T-cell (primary cell): ENCODE data around the gene ATF6B. TPM values are rescaled to one million over a fixed set of nuclear protein-coding genes. Genes with fewer than 3 reads are reported as not detected.
"Not testable (repeated sequence)": the region's sequence is repeated elsewhere in the genome, so short reads cannot be mapped to it uniquely, and the experiment has no call there.

Experiments used
- ATAC-seq, 4 experiments: fragments of 200-7000 bp in 3 of 4; fragments of 150-1000 bp in 1 of 4; cut with Tn5 transposase; replicated peaks in 1 of 4; 1 replicate in 3 of 4; 2 replicates in 1 of 4; pipeline ENCODE4 v1.10.0; 2021; ENCODE audit warnings: moderate library complexity in 3 of 4, mild to moderate bottlenecking in 2 of 4, moderate number of reproducible peaks in 1 of 4
- CTCF ChIA-PET, 2 donors: fragments of 300-600 bp; sonication (Branson Sonifier 250); formaldehyde crosslinking; loops; one replicate each; lab custom pipeline; 2022; ENCODE audit warnings: antibody characterized with exemption in 2 of 2; lab: Charles Lee
- POLR2A ChIA-PET, 2 donors: fragments of 300-600 bp; sonication (Branson Sonifier 250); formaldehyde crosslinking; loops; one replicate each; lab custom pipeline; 2022; ENCODE audit warnings: antibody characterized with exemption in 2 of 2; lab: Charles Lee
- DNase-seq, 35 experiments: peaks; one replicate each; pipeline versions ENCODE4 v3.0.0 to v3.0.0-alpha.2; 2013 to 2023
- H3K27ac ChIP-seq: one replicate; pipeline ENCODE4 v1.5.1; 2013; ENCODE audit warnings: low read length
- H3K27me3 ChIP-seq, 2 experiments: replicated peaks in 1 of 2; 1 replicate in 1 of 2; 2 replicates in 1 of 2; pipeline versions ENCODE4 v1.6.1 to v1.7.0; 2013; ENCODE audit warnings: low read length in 1 of 2, mixed read lengths in 1 of 2; ENCODE audit not compliant: control insufficient read depth in 2 of 2, insufficient read depth in 2 of 2; ENCODE audit errors: extremely low read depth in 1 of 2
- H3K36me3 ChIP-seq, 2 donors: 1 replicate in 1 of 2; 2 replicates in 1 of 2; pipeline versions ENCODE4 v1.6.1 to v1.7.0; 2013; ENCODE audit warnings: low read length in 1 of 2; ENCODE audit not compliant: control insufficient read depth in 2 of 2, insufficient read depth in 1 of 2; ENCODE audit errors: extremely low read depth in 1 of 2
- H3K4me1 ChIP-seq, 2 experiments: 1 replicate in 1 of 2; 2 replicates in 1 of 2; pipeline versions ENCODE4 v1.6.1 to v1.7.0; 2013; ENCODE audit warnings: low read length in 2 of 2, mixed read lengths in 1 of 2; ENCODE audit not compliant: insufficient read depth in 2 of 2, control insufficient read depth in 1 of 2; ENCODE audit errors: extremely low read depth in 1 of 2
- H3K4me3 ChIP-seq, 2 donors: 1 replicate in 1 of 2; 2 replicates in 1 of 2; pipeline versions ENCODE4 v1.5.1 to v1.7.0; 2013; ENCODE audit warnings: mild to moderate bottlenecking in 2 of 2, low read length in 1 of 2, moderate library complexity in 1 of 2; ENCODE audit not compliant: control insufficient read depth in 1 of 2; ENCODE audit errors: extremely low read depth in 1 of 2
- H3K9me3 ChIP-seq: 2 replicates; pipeline ENCODE4 v1.7.0; 2013
- H3K27ac Mint-ChIP-seq, 2 donors: one replicate each; pipeline ENCODE4 v1.8.0; 2020 to 2021; ENCODE audit warnings: mild to moderate bottlenecking in 2 of 2, mixed read lengths in 2 of 2
- H3K27me3 Mint-ChIP-seq, 2 donors: one replicate each; pipeline ENCODE4 v1.8.0; 2021 to 2022; ENCODE audit warnings: mixed read lengths in 2 of 2
- H3K36me3 Mint-ChIP-seq: one replicate; pipeline ENCODE4 v1.8.0; 2021; ENCODE audit warnings: mixed read lengths
- H3K4me1 Mint-ChIP-seq, 3 donors: one replicate each; pipeline ENCODE4 v1.8.0; 2020 to 2022; ENCODE audit warnings: mixed read lengths in 3 of 3, mild to moderate bottlenecking in 1 of 3
- H3K4me3 Mint-ChIP-seq, 3 donors: one replicate each; pipeline ENCODE4 v1.8.0; 2020 to 2022; ENCODE audit warnings: mild to moderate bottlenecking in 3 of 3, mixed read lengths in 3 of 3, moderate library complexity in 3 of 3
- H3K9me3 Mint-ChIP-seq, 3 donors: one replicate each; pipeline ENCODE4 v1.8.0; 2020 to 2022; ENCODE audit warnings: mixed read lengths in 3 of 3
- WGBS: methylation state at CpG from one replicate; pipeline ENCODE4 v1.1.5; 2013; ENCODE audit warnings: missing lambda C conversion rate; ENCODE audit not compliant: insufficient coverage; 5-methylcytosine and 5-hydroxymethylcytosine counted together
- total RNA-seq, 35 experiments: library from RNA in 6 of 35; stranded (reverse) in 6 of 35; fragments of 120-200 nt in 1 of 35; gene quantifications; one replicate each; pipeline versions ENCODE4 v1.2.1 to v1.2.4 and lab custom pipeline; 2013 to 2026

ATF6B gene
- total RNA-seq, 5 donors from 2014 or later (not counting 1 experiment from before 2014, with no cell fraction given) = 106 to 151 (median 145) TPM

GRCh38 chr6:32146687-32147086 lies 18.6 kb upstream of the ATF6B start:
- no peaks in the 10 kb centered on the region for H3K9me3 Mint-ChIP-seq
- ChIA-PET CTCF (no interaction called here), POLR2A (no interaction called here)
- H3K36me3 Mint-ChIP-seq = no peaks in the 10 kb centered on the region
- peaks cover 6 to 40% of the 10 kb centered on the region in 2 donors for H3K27me3 Mint-ChIP-seq
- no peaks in the 10 kb centered on the region for H3K9me3 ChIP-seq
- H3K4me3 ChIP-seq = no peak overlapping the region
- no peak overlapping the region for H3K4me3 Mint-ChIP-seq
- 68% methylated on average over 4 of the region's 4 CpGs for WGBS
- peaks cover 29 to 36% (median 35%) of the 10 kb centered on the region in 3 donors for H3K4me1 Mint-ChIP-seq
- DNase-seq (no peak), ATAC-seq (no peak)
- no peak overlapping the region for H3K27ac ChIP-seq
- H3K4me1 ChIP-seq = peaks cover 0 to 35% of the 10 kb centered on the region in 2 experiments
- no peaks in the 10 kb centered on the region for H3K36me3 ChIP-seq
- no peak overlapping the region for H3K27ac Mint-ChIP-seq
- H3K27me3 ChIP-seq = peaks cover 5 to 38% of the 10 kb centered on the region in 2 experiments

- DNase-seq (no peak), ATAC-seq (no peak)
- H3K27ac Mint-ChIP-seq = no peak overlapping the region
- ChIA-PET CTCF (no interaction called here), POLR2A (no interaction called here)
- Histone ChIP-seq H3K27ac (no peak overlapping the region), H3K36me3 (no peaks in the 10 kb centered on the region), H3K9me3 (no peaks in the 10 kb centered on the region), H3K4me3 (no peak overlapping the region), H3K4me1 (peaks cover 0 to 31% of the 10 kb centered on the region in 2 experiments), H3K27me3 (peaks cover 5 to 36% of the 10 kb centered on the region in 2 experiments)
- peaks cover 28 to 34% (median 31%) of the 10 kb centered on the region in 3 donors for H3K4me1 Mint-ChIP-seq
- 100% methylated on average over 1 of the region's 1 CpG for WGBS
- no peaks in the 10 kb centered on the region for H3K36me3 Mint-ChIP-seq
- H3K4me3 Mint-ChIP-seq = no peak overlapping the region
- no peaks in the 10 kb centered on the region for H3K9me3 Mint-ChIP-seq
- H3K27me3 Mint-ChIP-seq = peaks cover 6 to 42% of the 10 kb centered on the region in 2 donors
Observed at GRCh38 chr6:32146287-32146686, 18.2 kb upstream of the ATF6B start.

DNA sequence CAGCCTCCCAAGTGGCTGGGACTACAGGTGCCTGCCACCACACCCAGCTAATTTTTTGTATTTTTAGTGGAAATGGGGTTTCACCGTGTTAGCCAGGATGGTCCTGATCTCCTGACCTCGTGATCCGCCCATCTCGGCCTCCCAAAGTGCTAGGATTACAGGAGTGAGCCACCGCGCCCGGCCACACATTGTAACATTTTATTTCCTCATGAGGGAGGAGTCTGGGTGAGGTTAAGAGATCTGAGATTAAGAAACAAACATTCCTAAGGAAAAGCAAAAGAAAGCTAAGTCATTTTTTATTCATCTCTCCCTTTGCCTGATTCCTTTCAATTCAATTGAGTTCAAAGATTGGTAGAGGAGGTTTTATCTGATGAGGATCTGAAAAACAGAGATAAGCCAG lies 16.2 kb upstream of the ATF6B start:
- WGBS = no CpG with 5 or more reads among the region's 7 CpGs
- not testable (repeated sequence) for DNase-seq, H3K27ac Mint-ChIP-seq, H3K4me3 ChIP-seq, H3K9me3 Mint-ChIP-seq, ATAC-seq, H3K36me3 ChIP-seq, H3K4me3 Mint-ChIP-seq, H3K36me3 Mint-ChIP-seq, H3K27ac ChIP-seq, H3K9me3 ChIP-seq
- peaks cover 5 to 21% of the 10 kb centered on the region in 2 experiments for H3K27me3 ChIP-seq
- H3K27me3 Mint-ChIP-seq = peaks cover 3 to 28% of the 10 kb centered on the region in 2 donors
- peaks cover 0 to 18% of the 10 kb centered on the region in 2 experiments for H3K4me1 ChIP-seq
- ChIA-PET CTCF (interaction anchor here in 1 of 2 donors (0.6 to 1.1 kb wide), 2 partner anchors 12 to 47 kb away, joined by 3 read pairs; no protein-coding TSS in a partner anchor), POLR2A (interaction anchor here in 1 of 2 donors (0.6 kb wide), 1 partner anchor 1067 kb away, joined by 3 read pairs; no protein-coding TSS in a partner anchor)
- H3K4me1 Mint-ChIP-seq = peaks cover 14 to 22% (median 15%) of the 10 kb centered on the region in 3 donors

DNA sequence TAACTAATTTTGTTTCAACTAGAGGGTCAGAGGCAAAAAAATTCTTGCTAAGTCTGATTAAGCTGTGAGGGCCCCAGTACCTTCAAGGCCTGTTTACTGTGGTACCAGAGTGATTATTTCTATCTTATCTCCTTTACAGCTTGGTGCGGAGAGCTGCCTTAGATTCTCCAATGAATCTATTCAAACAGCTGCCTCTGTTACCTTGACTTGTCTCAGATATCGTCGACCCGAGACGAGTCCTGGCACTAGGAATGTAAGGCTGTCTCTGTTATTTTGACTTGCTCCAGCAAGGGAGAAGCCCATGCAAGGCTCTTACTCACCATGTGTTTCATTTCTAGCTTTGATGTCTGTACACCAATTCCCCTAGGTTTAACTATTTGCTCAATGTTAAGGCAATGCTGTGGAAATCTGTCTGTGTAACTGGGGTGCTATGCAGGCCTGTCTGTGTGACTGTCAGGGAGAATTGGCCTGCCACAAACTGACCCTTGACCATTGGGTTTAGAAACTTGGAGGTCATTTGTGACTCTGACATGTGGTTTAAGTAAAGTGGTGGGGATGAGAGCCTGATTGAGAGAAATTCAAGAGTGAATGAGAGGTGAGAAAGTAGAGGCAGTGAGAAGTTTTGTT lies 12.5 kb upstream of the ATF6B start:
- CTCF ChIA-PET = no interaction called here
- Mint-ChIP-seq H3K4me3 (no peak overlapping the region), H3K27ac (no peak overlapping the region), H3K9me3 (no peaks in the 10 kb centered on the region), H3K4me1 (no peaks in the 10 kb centered on the region), H3K36me3 (no peaks in the 10 kb centered on the region), H3K27me3 (peaks cover 3 to 8% of the 10 kb centered on the region in 2 donors)
- no peaks in the 10 kb centered on the region for H3K4me1 ChIP-seq
- ATAC-seq (no peak), DNase-seq (no peak)
- 90% methylated on average over 5 of the region's 5 CpGs for WGBS
- H3K4me3 ChIP-seq = no peak overlapping the region
- no peak overlapping the region for H3K27ac ChIP-seq
- POLR2A ChIA-PET = no interaction called here
- peaks cover 2 to 4% of the 10 kb centered on the region in 2 experiments for H3K27me3 ChIP-seq
- H3K36me3 ChIP-seq = no peaks in the 10 kb centered on the region
- no peaks in the 10 kb centered on the region for H3K9me3 ChIP-seq

DNA sequence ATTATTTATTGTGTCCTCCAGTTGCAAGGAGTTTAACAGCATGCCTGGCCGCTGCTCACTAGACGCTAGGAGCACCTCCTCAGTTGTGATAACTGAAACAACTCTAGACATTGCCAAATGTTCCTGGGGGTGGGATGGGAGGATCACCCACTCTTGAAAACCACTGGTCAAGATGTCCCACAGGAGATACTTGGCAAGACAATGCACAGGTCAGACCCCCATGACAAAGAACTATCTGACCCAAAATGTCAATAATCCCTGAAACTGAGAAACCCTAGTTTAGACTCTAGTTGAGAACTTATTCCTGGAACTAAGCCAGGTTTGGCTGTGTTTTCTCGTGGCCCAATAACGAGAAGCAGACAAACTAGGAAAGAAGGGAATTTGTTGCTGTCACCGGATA lies 11.5 kb upstream of the ATF6B start:
- Mint-ChIP-seq H3K36me3 (no peaks in the 10 kb centered on the region), H3K27me3 (peaks cover 3 to 8% of the 10 kb centered on the region in 2 donors), H3K4me1 (no peaks in the 10 kb centered on the region), H3K27ac (no peak overlapping the region), H3K9me3 (no peaks in the 10 kb centered on the region), H3K4me3 (no peak overlapping the region)
- Histone ChIP-seq H3K27me3 (peaks cover 2 to 4% of the 10 kb centered on the region in 2 experiments), H3K36me3 (no peaks in the 10 kb centered on the region), H3K4me1 (no peaks in the 10 kb centered on the region), H3K9me3 (no peaks in the 10 kb centered on the region), H3K4me3 (no peak overlapping the region), H3K27ac (no peak overlapping the region)
- DNase-seq (no peak), ATAC-seq (no peak)
- WGBS = 88% methylated on average over 2 of the region's 5 CpGs
- ChIA-PET CTCF (no interaction called here), POLR2A (no interaction called here)

- H3K27me3 Mint-ChIP-seq = peaks cover 3 to 8% of the 10 kb centered on the region in 2 donors
- no peak overlapping the region for H3K4me3 Mint-ChIP-seq
- no peak for DNase-seq
- no peaks in the 10 kb centered on the region for H3K36me3 Mint-ChIP-seq
- H3K36me3 ChIP-seq = no peaks in the 10 kb centered on the region
- H3K4me1 Mint-ChIP-seq = no peaks in the 10 kb centered on the region
- H3K9me3 Mint-ChIP-seq = no peaks in the 10 kb centered on the region
- ChIA-PET CTCF (no interaction called here), POLR2A (no interaction called here)
- H3K27ac ChIP-seq = no peak overlapping the region
- no peaks in the 10 kb centered on the region for H3K4me1 ChIP-seq
- H3K4me3 ChIP-seq = no peak overlapping the region
- peaks cover 2 to 4% of the 10 kb centered on the region in 2 experiments for H3K27me3 ChIP-seq
- no peak for ATAC-seq
- H3K27ac Mint-ChIP-seq = no peak overlapping the region
- H3K9me3 ChIP-seq = no peaks in the 10 kb centered on the region
Observed at GRCh38 chr6:32137454-32137853, 9.4 kb upstream of the ATF6B start.
